ENCODE results near the gene OR13C9. TPM values are rescaled to one million over a fixed set of nuclear protein-coding genes. Genes with fewer than 3 reads are reported as not detected.

Gene OR13C9
- total RNA-seq, 1 donor from 2014 or later, result not detected

- Mint-ChIP-seq H3K4me1 (ENCODE audit: low read depth, unreplicated experiment) (no peaks in the 10 kb centered on the region), H3K36me3 (ENCODE audit: unreplicated experiment) (no peaks in the 10 kb centered on the region)
Observed at GRCh38 chr9:104572612-104573011, 45.4 kb downstream of the OR13C9 start.

GRCh38 chr9:104568868-104569267 is 49.1 kb downstream of the OR13C9 start, which contains the start of gene OR13C8:
Gene OR13C8 (plus strand): TSS chr9:104569168. CDS start chr9:104569168, 0 bp downstream.
- H3K27ac Mint-ChIP-seq (ENCODE audit: unreplicated experiment), result no peak within 1 kb of the TSS
- H3K27me3 Mint-ChIP-seq (ENCODE audit: unreplicated experiment), result no peaks in the 10 kb centered on the region
- peaks cover under 1% of the 10 kb centered on the region for H3K9me3 Mint-ChIP-seq (ENCODE audit: unreplicated experiment)
- no peaks in the 10 kb centered on the region for H3K36me3 Mint-ChIP-seq (ENCODE audit: unreplicated experiment)
- no peak for DNase-seq
- TF ChIP-seq CTCF (IDR thresholded peaks at IDR 0.05; ENCODE audit: partially characterized antibody, unreplicated experiment), result no peak
- no peaks in the 10 kb centered on the region for H3K4me1 Mint-ChIP-seq (ENCODE audit: low read depth, unreplicated experiment)
- H3K4me3 Mint-ChIP-seq (ENCODE audit: unreplicated experiment), result no peak within 1 kb of the TSS

More at GRCh38 chr9:104572612-104573011, 45.4 kb downstream of the OR13C9 start:
- peaks cover 2% of the 10 kb centered on the region for H3K9me3 Mint-ChIP-seq (ENCODE audit: unreplicated experiment)
- peaks cover 2% of the 10 kb centered on the region for H3K27me3 Mint-ChIP-seq (ENCODE audit: unreplicated experiment)
- TF ChIP-seq CTCF (IDR thresholded peaks at IDR 0.05; ENCODE audit: partially characterized antibody, unreplicated experiment), result no peak
- no peak overlapping the region for H3K27ac Mint-ChIP-seq (ENCODE audit: unreplicated experiment)
- no peak for DNase-seq
- H3K4me3 Mint-ChIP-seq (ENCODE audit: unreplicated experiment), result no peak overlapping the region

Other genes with a start within 250 kb of the OR13C9 start
- not detected for gene OR13F1, start 113.9 kb downstream of the OR13C9 start, total RNA-seq (ENCODE audit: unreplicated experiment)
- gene OR13C4, start 91.0 kb downstream of the OR13C9 start, total RNA-seq (ENCODE audit: unreplicated experiment), result not detected
- gene OR13C3, start 81.3 kb downstream of the OR13C9 start, total RNA-seq (ENCODE audit: unreplicated experiment), result not detected
- gene OR13C8, start 49.0 kb downstream of the OR13C9 start, total RNA-seq (ENCODE audit: unreplicated experiment), result not detected
- gene OR13C5, start 18.8 kb downstream of the OR13C9 start, total RNA-seq (ENCODE audit: unreplicated experiment), result not detected
- gene OR13C2, start 12.6 kb downstream of the OR13C9 start, total RNA-seq (ENCODE audit: unreplicated experiment), result not detected
- not detected for gene OR13D1, start 76.3 kb upstream of the OR13C9 start, total RNA-seq (ENCODE audit: unreplicated experiment)
- gene NIPSNAP3A, start 129.5 kb upstream of the OR13C9 start, total RNA-seq (ENCODE audit: unreplicated experiment), result 28.0 TPM
- 2.8 TPM for gene NIPSNAP3B, start 145.9 kb upstream of the OR13C9 start, total RNA-seq (ENCODE audit: unreplicated experiment)

Measured in glutamatergic neuron (in vitro differentiated cells).